CD4-positive, alpha-beta T cell (primary cell): ENCODE results near the gene IGSF5. TPM values are rescaled to one million over a fixed set of nuclear protein-coding genes. Genes with fewer than 3 reads are reported as not detected.

Source experiments
- ATAC-seq: fragments of 200-7000 bp; cut with Tn5 transposase; one replicate; pipeline ENCODE4 v1.10.0; 2022; ENCODE audit warnings: mild to moderate bottlenecking; ENCODE audit not compliant: poor library complexity
- CTCF ChIA-PET: fragments of 350-600 bp; sonication (Branson Sonifier 250); formaldehyde crosslinking; loops from one replicate; lab custom pipeline; 2021; ENCODE audit warnings: antibody characterized with exemption, inconsistent platforms; lab: Charles Lee
- POLR2A ChIA-PET: fragments of 350-600 bp; sonication (Branson Sonifier 250); formaldehyde crosslinking; loops from one replicate; lab custom pipeline; 2021; ENCODE audit warnings: antibody characterized with exemption, inconsistent platforms; lab: Charles Lee
- DNase-seq, 14 experiments: peaks; one replicate each; pipeline ENCODE4 v3.0.0-alpha.2; 2013 to 2020; ENCODE audit warnings: mixed read lengths in 2 of 14
- H3K27ac ChIP-seq, 2 donors: one replicate each; pipeline versions ENCODE4 v1.5.1 to v1.7.0; 2013; ENCODE audit warnings: low read length in 2 of 2, low read depth in 1 of 2, mild to moderate bottlenecking in 1 of 2
- H3K27me3 ChIP-seq, 2 experiments: 1 replicate in 1 of 2; 2 replicates in 1 of 2; pipeline versions ENCODE4 v1.6.1 to v1.7.0; 2013; ENCODE audit warnings: low read length in 2 of 2, control low read depth in 1 of 2, mild to moderate bottlenecking in 1 of 2, moderate library complexity in 1 of 2; ENCODE audit not compliant: insufficient read depth in 2 of 2, control insufficient read depth in 1 of 2
- H3K36me3 ChIP-seq: one replicate; pipeline ENCODE4 v1.6.1; 2013; ENCODE audit warnings: low read length, control low read depth; ENCODE audit not compliant: insufficient read depth
- H3K4me1 ChIP-seq: one replicate; pipeline ENCODE4 v1.6.1; 2013; ENCODE audit warnings: low read length, control low read depth; ENCODE audit not compliant: insufficient read depth
- H3K4me3 ChIP-seq: one replicate; pipeline ENCODE4 v1.5.1; 2013; ENCODE audit warnings: mild to moderate bottlenecking, low read length, moderate library complexity
- H3K9me3 ChIP-seq, 2 experiments: 1 replicate in 1 of 2; 2 replicates in 1 of 2; pipeline versions ENCODE4 v1.6.1 to v1.7.0; 2013; ENCODE audit warnings: low read length in 2 of 2, mild to moderate bottlenecking in 2 of 2, control low read depth in 1 of 2, moderate library complexity in 1 of 2; ENCODE audit not compliant: control insufficient read depth in 1 of 2, insufficient read depth in 1 of 2
- H3K27ac Mint-ChIP-seq: one replicate; pipeline ENCODE4 v1.8.0; 2020; ENCODE audit warnings: mixed read lengths
- H3K27me3 Mint-ChIP-seq: one replicate; pipeline ENCODE4 v1.8.0; 2021; ENCODE audit warnings: mixed read lengths
- H3K36me3 Mint-ChIP-seq: one replicate; pipeline ENCODE4 v1.8.0; 2021; ENCODE audit warnings: low read depth, mixed read lengths
- H3K4me1 Mint-ChIP-seq: one replicate; pipeline ENCODE4 v1.8.0; 2021; ENCODE audit warnings: low read depth, mixed read lengths
- H3K4me3 Mint-ChIP-seq: one replicate; pipeline ENCODE4 v1.8.0; 2020; ENCODE audit warnings: mild to moderate bottlenecking, mixed read lengths
- H3K9me3 Mint-ChIP-seq: one replicate; pipeline ENCODE4 v1.8.0; 2020; ENCODE audit warnings: mixed read lengths
- intact Hi-C, 2 experiments: fragments of 100-400 bp; cut with DNase I in 1 of 2; cut with micrococcal nuclease in 1 of 2; formaldehyde crosslinking; loops; one replicate each; pipeline versions ENCODE4 v1.15.1 to v1.9.0; 2023 to 2025; cut with DNase I, micrococcal nuclease
- total RNA-seq, 174 experiments: library from RNA in 2 of 174; stranded (reverse) in 2 of 174; gene quantifications; one replicate each; pipeline ENCODE4 v1.2.3 and lab custom pipeline; 2021 to 2026
- TF ChIP-seq, protein P1 (sequence below): fragments of 200-600 bp; IDR thresholded peaks from one replicate; pipeline ENCODE4 v1.8.0; 2022; ENCODE audit warnings: antibody characterized with exemption, mild to moderate bottlenecking

The IGSF5 gene
- total RNA-seq, 2 experiments from 2014 or later: not detected

DNA sequence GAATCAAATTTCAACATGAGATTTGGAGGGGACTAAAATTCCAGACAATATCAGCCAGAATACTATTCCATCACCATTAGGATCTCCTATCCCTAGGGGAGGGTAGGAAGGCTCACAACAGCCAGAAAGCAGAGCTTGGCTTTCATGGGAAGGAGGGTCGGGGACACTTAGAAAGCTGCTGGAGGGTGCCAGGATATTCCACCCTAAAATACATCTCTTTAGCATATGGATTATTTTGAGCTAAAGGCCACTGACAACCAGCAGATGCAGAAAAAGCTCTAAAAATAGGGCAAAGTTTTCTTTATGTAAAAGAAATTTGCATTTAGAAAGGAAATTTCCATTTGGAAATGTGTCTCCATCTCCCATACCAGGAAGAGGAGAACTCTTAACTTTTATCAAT lies 68.0 kb downstream of the IGSF5 start:
- CTCF ChIA-PET: no interaction called here
- Histone ChIP-seq H3K4me3 (no peak overlapping the region), H3K36me3 (no peaks in the 10 kb centered on the region), H3K27me3 (no peaks in the 10 kb centered on the region), H3K27ac (no peak overlapping the region), H3K4me1 (no peaks in the 10 kb centered on the region), H3K9me3 (peaks cover 0 to 9% of the 10 kb centered on the region in 2 experiments)
- ATAC-seq (no peak), DNase-seq (no peak)
- POLR2A ChIA-PET: no interaction called here
- no peaks in the 10 kb centered on the region for H3K36me3 Mint-ChIP-seq
- H3K27me3 Mint-ChIP-seq: peaks cover 8% of the 10 kb centered on the region
- no peak overlapping the region for H3K27ac Mint-ChIP-seq
- no peaks in the 10 kb centered on the region for H3K4me1 Mint-ChIP-seq
- H3K9me3 Mint-ChIP-seq: peaks cover 4% of the 10 kb centered on the region
- no peak overlapping the region for H3K4me3 Mint-ChIP-seq
- TF ChIP-seq, protein P1, sequence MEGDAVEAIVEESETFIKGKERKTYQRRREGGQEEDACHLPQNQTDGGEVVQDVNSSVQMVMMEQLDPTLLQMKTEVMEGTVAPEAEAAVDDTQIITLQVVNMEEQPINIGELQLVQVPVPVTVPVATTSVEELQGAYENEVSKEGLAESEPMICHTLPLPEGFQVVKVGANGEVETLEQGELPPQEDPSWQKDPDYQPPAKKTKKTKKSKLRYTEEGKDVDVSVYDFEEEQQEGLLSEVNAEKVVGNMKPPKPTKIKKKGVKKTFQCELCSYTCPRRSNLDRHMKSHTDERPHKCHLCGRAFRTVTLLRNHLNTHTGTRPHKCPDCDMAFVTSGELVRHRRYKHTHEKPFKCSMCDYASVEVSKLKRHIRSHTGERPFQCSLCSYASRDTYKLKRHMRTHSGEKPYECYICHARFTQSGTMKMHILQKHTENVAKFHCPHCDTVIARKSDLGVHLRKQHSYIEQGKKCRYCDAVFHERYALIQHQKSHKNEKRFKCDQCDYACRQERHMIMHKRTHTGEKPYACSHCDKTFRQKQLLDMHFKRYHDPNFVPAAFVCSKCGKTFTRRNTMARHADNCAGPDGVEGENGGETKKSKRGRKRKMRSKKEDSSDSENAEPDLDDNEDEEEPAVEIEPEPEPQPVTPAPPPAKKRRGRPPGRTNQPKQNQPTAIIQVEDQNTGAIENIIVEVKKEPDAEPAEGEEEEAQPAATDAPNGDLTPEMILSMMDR: no peak
- intact Hi-C loops: no loop called here

DNA sequence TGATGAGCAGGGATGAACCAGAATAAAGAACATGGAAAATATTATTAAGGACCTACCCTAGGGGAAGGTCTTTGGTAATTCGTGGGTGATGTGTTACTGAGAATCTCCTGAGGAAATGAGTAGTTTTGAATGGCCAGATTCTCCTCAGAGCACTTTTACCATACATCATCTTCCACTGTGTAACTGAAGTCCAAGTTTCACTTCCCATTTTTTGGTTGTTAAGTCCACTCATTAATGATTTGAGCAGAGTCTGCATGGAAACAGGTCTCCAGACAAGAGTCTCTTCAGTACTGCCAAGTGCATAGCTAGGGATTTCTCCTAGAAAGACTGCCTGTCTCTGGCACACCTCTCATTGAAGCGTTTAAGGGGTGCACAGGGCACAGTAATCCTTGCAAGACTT lies 73.6 kb downstream of the IGSF5 start:
- intact Hi-C loops: no loop called here
- Histone ChIP-seq H3K27ac (no peak overlapping the region), H3K36me3 (no peaks in the 10 kb centered on the region), H3K4me1 (no peaks in the 10 kb centered on the region), H3K4me3 (no peak overlapping the region), H3K27me3 (no peaks in the 10 kb centered on the region), H3K9me3 (no peaks in the 10 kb centered on the region)
- Mint-ChIP-seq H3K9me3 (peaks cover 2% of the 10 kb centered on the region), H3K36me3 (no peaks in the 10 kb centered on the region), H3K4me1 (no peaks in the 10 kb centered on the region), H3K27ac (no peak overlapping the region), H3K27me3 (no peaks in the 10 kb centered on the region), H3K4me3 (no peak overlapping the region)
- no peak for DNase-seq
- CTCF ChIA-PET: no interaction called here
- POLR2A ChIA-PET: no interaction called here
- TF ChIP-seq, protein P1: no peak
- ATAC-seq: no peak

- intact Hi-C loops: no loop called here
- ChIA-PET POLR2A (no interaction called here), CTCF (no interaction called here)
- DNase-seq (no peak), ATAC-seq (no peak)
- Histone ChIP-seq H3K27ac (no peak overlapping the region), H3K9me3 (no peaks in the 10 kb centered on the region), H3K4me1 (no peaks in the 10 kb centered on the region), H3K36me3 (no peaks in the 10 kb centered on the region), H3K27me3 (no peaks in the 10 kb centered on the region), H3K4me3 (no peak overlapping the region)
- H3K27me3 Mint-ChIP-seq: no peaks in the 10 kb centered on the region
- H3K4me1 Mint-ChIP-seq: no peaks in the 10 kb centered on the region
- H3K4me3 Mint-ChIP-seq: no peak overlapping the region
- TF ChIP-seq, protein P1: no peak
- H3K36me3 Mint-ChIP-seq: no peaks in the 10 kb centered on the region
- peaks cover 5% of the 10 kb centered on the region for H3K9me3 Mint-ChIP-seq
- no peak overlapping the region for H3K27ac Mint-ChIP-seq
These were observed 77.1 kb downstream of the IGSF5 start for GRCh38 chr21:39822042-39822441.
